ENCODE results near the gene PCGF3. TPM values are rescaled to one million over a fixed set of nuclear protein-coding genes. Genes with fewer than 3 reads are reported as not detected.
"Not testable (repeated sequence)": the region's sequence is repeated elsewhere in the genome, so short reads cannot be mapped to it uniquely, and the experiment has no call there.

PCGF3 gene
- total RNA-seq, 4 donors from 2014 or later = 56.5 to 256 (median 97.2) TPM

DNA sequence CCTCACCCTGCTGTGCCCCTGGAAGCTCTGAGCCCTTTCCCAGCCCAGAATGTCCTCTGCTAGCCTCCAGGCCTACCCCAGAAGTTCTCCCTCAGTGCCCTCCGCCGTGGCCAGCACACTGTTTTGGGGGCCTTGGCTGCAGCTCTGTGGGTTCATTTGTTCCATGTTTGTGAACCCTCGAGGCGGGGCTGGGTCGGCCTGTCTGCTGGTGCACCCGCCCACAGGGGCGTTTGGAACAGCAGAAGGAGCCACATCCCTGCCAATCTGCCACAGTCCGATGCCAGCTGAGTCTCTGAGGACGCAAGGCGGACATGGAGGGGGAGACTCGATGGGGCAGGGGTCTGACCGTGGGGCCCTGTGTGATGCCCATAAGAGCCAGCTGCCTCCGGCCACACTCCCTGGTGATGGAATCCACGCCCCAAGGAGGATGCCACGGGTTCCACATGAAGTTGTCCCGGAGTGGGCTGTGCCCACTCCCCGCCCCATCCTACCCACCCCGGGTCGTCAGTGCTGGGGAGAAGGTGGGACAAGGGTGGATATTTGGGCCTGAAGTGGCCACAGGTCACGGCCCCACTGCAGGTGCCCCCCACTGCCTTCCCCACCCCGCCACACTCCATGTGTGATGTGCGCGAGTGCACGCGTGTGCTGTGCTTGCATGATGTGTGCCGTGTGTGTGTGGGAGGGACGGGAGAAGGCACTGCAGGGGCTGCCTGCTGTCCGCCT, 38.6 kb upstream of the PCGF3 start:
- Histone ChIP-seq H3K36me3 (peaks cover 0 to 8% (median 3%) of the 10 kb centered on the region in 4 donors), H3K27me3 (peaks cover 6% of the 10 kb centered on the region), H3K4me3 (no peak overlapping the region), H3K4me1 (peaks cover 0 to 10% (median 6%) of the 10 kb centered on the region in 4 donors), H3K27ac (no peak overlapping the region), H3K9me3 (no peaks in the 10 kb centered on the region)
- in situ Hi-C loops (cut with MboI; ENCODE audit: low pct_ligation_motif_present in 1 of 4, low pct_unique_long_range_greater_than_20kb in 1 of 4, low sequenced_read_pairs in 3 of 4) = no loop called here
- WGBS, 2 donors (ENCODE audit: low coverage in 1 of 2) = 77% methylated on average over 22 of the region's 28 CpGs; no CpG with 5 or more reads in 1 of the 2 donors
- no peak for DNase-seq
- TF ChIP-seq POLR2A (IDR thresholded peaks at IDR 0.05) (no peak), CTCF (IDR thresholded peaks at IDR 0.05) (no peak), EP300 (IDR thresholded peaks at IDR 0.05; ENCODE audit: low read depth) (no peak), POLR2AphosphoS5 (IDR thresholded peaks at IDR 0.05) (no peak)
- intact Hi-C loops (cut with DNase I; ENCODE audit: low total_unique reads) = no loop called here

- Histone ChIP-seq H3K4me3 (no peak overlapping the region), H3K9me3 (no peaks in the 10 kb centered on the region), H3K4me1 (peaks cover 0 to 10% (median 7%) of the 10 kb centered on the region in 4 donors), H3K27me3 (peaks cover 6% of the 10 kb centered on the region), H3K36me3 (peaks cover 0 to 12% (median 5%) of the 10 kb centered on the region in 4 donors), H3K27ac (no peak overlapping the region)
- no peak for DNase-seq
- no peak for TF ChIP-seq POLR2AphosphoS5 (IDR thresholded peaks at IDR 0.05)
- no peak for TF ChIP-seq POLR2A (IDR thresholded peaks at IDR 0.05)
- no peak for TF ChIP-seq EP300 (IDR thresholded peaks at IDR 0.05; ENCODE audit: low read depth)
- no peak for TF ChIP-seq CTCF (IDR thresholded peaks at IDR 0.05)
- WGBS, 2 donors (ENCODE audit: low coverage in 1 of 2) = 68% methylated on average over 10 of the region's 10 CpGs; no CpG with 5 or more reads in 1 of the 2 donors
- intact Hi-C loops (cut with DNase I; ENCODE audit: low total_unique reads) = no loop called here
- in situ Hi-C loops (cut with MboI; ENCODE audit: low pct_ligation_motif_present in 1 of 4, low pct_unique_long_range_greater_than_20kb in 1 of 4, low sequenced_read_pairs in 3 of 4) = no loop called here
Measured at GRCh38 chr4:667545-667925, 38.1 kb upstream of the PCGF3 start.

GRCh38 chr4:668219-668618, 37.4 kb upstream of the PCGF3 start:
- DNase-seq; H3K27me3 ChIP-seq; intact Hi-C loops (cut with DNase I; ENCODE audit: low total_unique reads); H3K4me3 ChIP-seq; H3K27ac ChIP-seq; in situ Hi-C loops (cut with MboI; ENCODE audit: low pct_ligation_motif_present in 1 of 4, low pct_unique_long_range_greater_than_20kb in 1 of 4, low sequenced_read_pairs in 3 of 4); H3K9me3 ChIP-seq: not testable (repeated sequence)
- Histone ChIP-seq H3K36me3 (peaks cover 0 to 14% (median 6%) of the 10 kb centered on the region in 4 donors), H3K4me1 (peaks cover 6 to 15% (median 10%) of the 10 kb centered on the region in 4 donors)
- WGBS, 2 donors (ENCODE audit: low coverage in 1 of 2) = 77 to 87% methylated on average over 5 of the region's 6 CpGs

- intact Hi-C loops (cut with DNase I; ENCODE audit: low total_unique reads) = not testable (repeated sequence)
Measured at GRCh38 chr4:669806-670559, 35.6 kb upstream of the PCGF3 start.

DNA sequence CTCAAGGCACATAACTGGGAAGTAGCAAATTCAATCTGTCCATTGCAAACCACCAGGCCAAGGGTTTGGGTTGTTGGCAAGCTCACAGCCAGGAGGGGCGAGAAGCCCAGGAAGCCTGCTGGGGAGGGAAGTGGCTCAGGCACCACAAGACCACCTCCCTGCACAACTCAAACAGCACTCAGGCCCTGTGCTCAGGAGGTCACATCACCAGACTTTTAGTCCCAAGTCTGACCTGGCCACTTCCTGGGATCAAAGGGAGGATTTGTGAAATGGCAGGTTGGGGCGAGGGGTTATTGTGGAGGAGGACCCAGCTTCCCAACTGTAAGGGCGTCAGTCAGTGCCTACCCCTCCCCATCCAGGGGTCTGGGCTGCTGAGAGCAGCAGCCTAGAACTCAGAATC, 33.9 kb upstream of the PCGF3 start:
- no peak for DNase-seq
- no peak overlapping the region for H3K4me3 ChIP-seq
- H3K4me1 ChIP-seq = peaks cover 15 to 20% (median 18%) of the 10 kb centered on the region in 4 donors
- 86% methylated on average over 3 of the region's 3 CpGs; no CpG with 5 or more reads in 1 of the 2 donors for WGBS, 2 donors (ENCODE audit: low coverage in 1 of 2)
- no peaks in the 10 kb centered on the region for H3K9me3 ChIP-seq
- intact Hi-C loops (cut with DNase I; ENCODE audit: low total_unique reads) = no loop called here
- in situ Hi-C loops (cut with MboI; ENCODE audit: low pct_ligation_motif_present in 1 of 4, low pct_unique_long_range_greater_than_20kb in 1 of 4, low sequenced_read_pairs in 3 of 4) = no loop called here
- no peak for TF ChIP-seq POLR2AphosphoS5 (IDR thresholded peaks at IDR 0.05)
- peaks cover 0 to 14% (median 6%) of the 10 kb centered on the region in 4 donors for H3K36me3 ChIP-seq
- no peaks in the 10 kb centered on the region for H3K27me3 ChIP-seq
- H3K27ac ChIP-seq = no peak overlapping the region

More at GRCh38 chr4:669806-670559, 35.6 kb upstream of the PCGF3 start:
- WGBS, 2 donors (ENCODE audit: low coverage in 1 of 2) = 87% methylated on average over 11 of the region's 11 CpGs; no CpG with 5 or more reads in 1 of the 2 donors
- H3K27ac ChIP-seq; H3K4me3 ChIP-seq; H3K9me3 ChIP-seq; DNase-seq; in situ Hi-C loops (cut with MboI; ENCODE audit: low pct_ligation_motif_present in 1 of 4, low pct_unique_long_range_greater_than_20kb in 1 of 4, low sequenced_read_pairs in 3 of 4); H3K27me3 ChIP-seq: not testable (repeated sequence)
- TF ChIP-seq POLR2A (IDR thresholded peaks at IDR 0.05) (peak; percentile 21), POLR2AphosphoS5 (IDR thresholded peaks at IDR 0.05) (peak in 1 of 3 donors; percentile 15)
- H3K4me1 ChIP-seq = peaks cover 9 to 13% (median 11%) of the 10 kb centered on the region in 4 donors
- peaks cover 0 to 14% (median 6%) of the 10 kb centered on the region in 4 donors for H3K36me3 ChIP-seq

Measured in transverse colon (tissue), 4 donors.